Measurements from ENCODE around the gene MTUS2. TPM values are rescaled to one million over a fixed set of nuclear protein-coding genes. Genes with fewer than 3 reads are reported as not detected.

The MTUS2 gene
- total RNA-seq, 1 experiment from 2014 or later = 0.17 TPM

GRCh38 chr13:29483211-29483610 lies 663.1 kb downstream of the MTUS2 start:
- Histone ChIP-seq H3K4me3 (ENCODE audit: insufficient read depth, low read depth, low read length) (no peak overlapping the region), H3K27me3 (ENCODE audit: control insufficient read depth, insufficient read depth, low read length) (no peaks in the 10 kb centered on the region), H3K36me3 (replicated peaks; ENCODE audit: control insufficient read depth, insufficient read depth, low read length) (no peaks in the 10 kb centered on the region)
- DNase-seq = no peak

DNA sequence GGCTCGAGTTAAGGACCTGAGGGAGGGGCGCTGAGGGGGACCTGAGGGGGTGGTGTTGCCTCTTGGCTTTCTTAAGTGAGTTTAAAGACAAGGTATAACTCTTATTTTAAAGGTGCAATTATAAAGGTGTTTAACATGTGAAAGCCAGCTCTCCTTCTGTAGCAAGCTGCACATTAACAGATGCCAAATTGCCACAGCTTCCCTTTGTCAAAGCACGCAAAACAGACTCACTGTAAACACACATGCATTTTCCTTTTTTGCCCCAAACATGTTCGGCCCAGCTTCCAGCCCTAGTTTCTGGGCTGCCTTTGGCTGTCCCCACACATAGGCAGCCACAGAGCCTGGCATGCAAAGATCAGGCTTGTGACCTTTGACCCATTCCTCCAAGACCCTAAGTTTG lies 663.5 kb downstream of the MTUS2 start:
- Histone ChIP-seq H3K27me3 (ENCODE audit: control insufficient read depth, insufficient read depth, low read length) (no peaks in the 10 kb centered on the region), H3K4me3 (ENCODE audit: insufficient read depth, low read depth, low read length) (no peak overlapping the region), H3K36me3 (replicated peaks; ENCODE audit: control insufficient read depth, insufficient read depth, low read length) (no peaks in the 10 kb centered on the region)
- DNase-seq = no peak

DNA sequence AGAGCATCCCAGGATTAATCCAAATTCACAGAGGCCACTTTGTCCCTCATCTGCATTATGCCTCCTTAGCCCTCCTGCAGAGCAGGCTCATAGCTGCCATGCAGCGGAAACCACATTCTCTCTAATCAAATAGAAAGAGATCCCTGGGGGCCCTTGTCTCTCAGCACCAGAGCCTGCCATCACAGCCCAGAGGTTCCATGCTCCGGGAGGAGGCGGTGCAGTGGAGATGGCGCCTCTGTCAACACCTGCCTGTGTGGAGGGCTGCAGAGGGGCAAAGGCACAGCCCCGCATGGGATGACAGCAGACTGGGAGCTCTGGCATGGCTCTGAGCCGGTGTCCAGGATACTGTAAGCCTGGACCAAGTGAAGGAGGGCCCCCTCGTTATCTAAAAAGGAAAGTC lies 664.1 kb downstream of the MTUS2 start:
- no peak overlapping the region for H3K4me3 ChIP-seq (ENCODE audit: insufficient read depth, low read depth, low read length)
- no peaks in the 10 kb centered on the region for H3K36me3 ChIP-seq (replicated peaks; ENCODE audit: control insufficient read depth, insufficient read depth, low read length)
- DNase-seq = peak; percentile 72
- H3K27me3 ChIP-seq (ENCODE audit: control insufficient read depth, insufficient read depth, low read length) = no peaks in the 10 kb centered on the region

- H3K27me3 ChIP-seq (ENCODE audit: control insufficient read depth, insufficient read depth, low read length) = no peaks in the 10 kb centered on the region
- no peak overlapping the region for H3K4me3 ChIP-seq (ENCODE audit: insufficient read depth, low read depth, low read length)
- peak; percentile 10 for DNase-seq
- no peaks in the 10 kb centered on the region for H3K36me3 ChIP-seq (replicated peaks; ENCODE audit: control insufficient read depth, insufficient read depth, low read length)
These were observed 664.7 kb downstream of the MTUS2 start for GRCh38 chr13:29484796-29485195.

GRCh38 chr13:29486551-29486950 lies 666.4 kb downstream of the MTUS2 start:
- H3K36me3 ChIP-seq (replicated peaks; ENCODE audit: control insufficient read depth, insufficient read depth, low read length) = no peaks in the 10 kb centered on the region
- no peak for DNase-seq
- no peak overlapping the region for H3K4me3 ChIP-seq (ENCODE audit: insufficient read depth, low read depth, low read length)
- H3K27me3 ChIP-seq (ENCODE audit: control insufficient read depth, insufficient read depth, low read length) = no peaks in the 10 kb centered on the region

DNA sequence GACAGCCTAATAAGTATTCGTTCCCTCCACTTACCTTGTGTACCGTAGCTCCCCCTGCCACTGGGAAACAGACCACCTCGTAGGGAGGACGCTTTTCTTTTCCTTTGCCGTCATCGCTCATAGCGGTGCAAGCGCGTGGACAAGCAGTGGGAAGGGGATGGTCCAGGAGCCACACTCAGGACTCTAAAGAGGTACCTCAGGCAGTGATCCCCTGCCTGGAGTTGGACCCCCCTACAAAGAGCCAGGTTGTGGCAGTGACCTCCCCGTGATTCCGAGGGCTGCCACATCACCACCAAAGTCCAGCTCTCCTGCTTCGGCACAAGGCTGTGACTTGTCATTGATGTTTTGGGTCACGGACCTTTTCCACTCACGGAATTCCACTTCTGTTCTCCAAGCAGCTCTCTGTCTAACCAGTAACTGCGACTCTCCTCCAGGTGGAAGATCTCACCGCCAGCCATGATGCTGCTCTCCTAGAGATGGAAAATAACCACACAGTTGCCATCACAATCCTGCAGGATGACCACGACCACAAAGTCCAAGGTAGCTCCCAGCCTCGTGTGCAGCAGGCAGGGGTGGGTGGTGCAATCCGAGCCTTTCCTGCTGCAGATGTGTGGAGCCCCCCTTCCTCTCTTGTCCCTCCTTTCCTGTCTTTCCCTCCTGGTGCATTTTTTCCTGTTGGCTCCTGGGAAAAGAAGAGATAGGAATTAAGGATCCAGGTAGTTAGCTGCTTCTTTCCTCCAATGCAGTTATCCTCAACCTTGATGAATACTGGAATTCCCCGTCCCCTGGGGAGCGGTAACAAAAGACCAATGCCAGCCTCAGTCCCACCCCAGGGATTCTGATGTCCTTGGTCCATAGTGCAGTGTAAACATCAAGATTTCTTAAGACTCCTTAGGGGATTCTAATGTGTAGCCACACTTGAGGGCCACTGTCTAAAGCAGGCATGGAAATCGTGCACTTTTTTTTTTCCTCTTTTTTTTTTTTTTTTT lies 667.6 kb downstream of the MTUS2 start:
- H3K4me3 ChIP-seq (ENCODE audit: insufficient read depth, low read depth, low read length) = no peak overlapping the region
- no peaks in the 10 kb centered on the region for H3K27me3 ChIP-seq (ENCODE audit: control insufficient read depth, insufficient read depth, low read length)
- H3K36me3 ChIP-seq (replicated peaks; ENCODE audit: control insufficient read depth, insufficient read depth, low read length) = no peaks in the 10 kb centered on the region
- DNase-seq = peak; percentile 71

- no peaks in the 10 kb centered on the region for H3K36me3 ChIP-seq (replicated peaks; ENCODE audit: control insufficient read depth, insufficient read depth, low read length)
- no peak for DNase-seq
- H3K4me3 ChIP-seq (ENCODE audit: insufficient read depth, low read depth, low read length) = no peak overlapping the region
- H3K27me3 ChIP-seq (ENCODE audit: control insufficient read depth, insufficient read depth, low read length) = no peaks in the 10 kb centered on the region
These were observed 669.8 kb downstream of the MTUS2 start for GRCh38 chr13:29489650-29490560.

DNA sequence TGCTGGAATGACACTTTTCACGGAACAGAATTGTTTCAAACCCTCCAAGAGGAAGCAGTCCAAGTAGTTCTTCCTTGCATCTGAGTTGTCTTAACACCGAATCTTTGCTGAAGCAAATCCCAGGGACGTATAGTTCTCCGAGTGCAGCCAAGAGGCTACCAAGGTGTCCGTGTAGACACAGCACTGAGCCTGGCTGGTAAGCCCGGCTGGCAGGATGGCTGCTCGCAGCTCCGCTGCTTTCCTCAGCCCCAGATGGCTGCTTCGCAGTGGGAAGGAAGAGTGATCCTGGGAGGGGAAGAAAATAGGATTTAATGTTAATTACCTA lies 670.4 kb downstream of the MTUS2 start:
- no peak for DNase-seq
- Histone ChIP-seq H3K36me3 (replicated peaks; ENCODE audit: control insufficient read depth, insufficient read depth, low read length) (no peaks in the 10 kb centered on the region), H3K27me3 (ENCODE audit: control insufficient read depth, insufficient read depth, low read length) (no peaks in the 10 kb centered on the region), H3K4me3 (ENCODE audit: insufficient read depth, low read depth, low read length) (no peak overlapping the region)

DNA sequence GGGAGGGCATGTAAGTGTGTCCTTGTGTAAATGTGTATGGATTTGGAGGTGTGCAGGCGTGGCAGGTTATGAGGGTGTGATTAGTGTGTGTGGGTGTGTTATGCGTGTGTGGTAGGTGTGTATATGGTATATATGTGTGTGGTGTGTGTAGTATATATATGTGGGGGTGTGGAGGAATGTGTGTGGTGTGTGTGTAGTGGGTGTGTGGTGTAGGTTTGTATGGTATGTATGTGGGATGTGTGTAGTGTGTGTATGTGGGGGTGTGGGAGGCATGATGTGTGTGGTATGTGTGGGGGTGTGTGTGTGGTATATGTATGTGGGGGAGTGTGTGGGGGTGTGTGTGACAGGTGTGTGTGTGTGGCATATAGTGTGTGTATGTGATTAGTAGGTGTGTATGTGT lies 671.1 kb downstream of the MTUS2 start:
- H3K4me3 ChIP-seq (ENCODE audit: insufficient read depth, low read depth, low read length) = no peak overlapping the region
- DNase-seq = no peak

DNA sequence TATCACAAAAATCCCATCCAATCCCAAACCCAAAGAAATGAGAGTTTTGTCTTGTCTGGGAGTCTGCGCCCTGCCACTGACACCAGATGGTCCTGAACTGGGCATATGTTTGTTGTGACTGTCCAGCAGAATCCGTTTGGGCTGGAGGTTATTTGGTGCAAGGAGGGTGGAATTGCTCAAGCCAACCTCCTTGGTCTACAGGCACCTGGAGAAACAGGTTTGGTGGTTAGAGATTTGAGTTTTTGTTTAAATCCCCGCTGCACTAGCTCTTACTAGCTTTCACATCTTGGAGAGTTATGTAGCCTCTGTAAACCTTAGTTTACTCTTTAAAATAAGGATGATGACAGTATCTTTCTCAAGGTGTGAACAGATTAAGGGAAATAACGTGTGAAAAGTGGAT lies 673.7 kb downstream of the MTUS2 start:
- no peaks in the 10 kb centered on the region for H3K27me3 ChIP-seq (ENCODE audit: control insufficient read depth, insufficient read depth, low read length)
- H3K36me3 ChIP-seq (replicated peaks; ENCODE audit: control insufficient read depth, insufficient read depth, low read length) = no peaks in the 10 kb centered on the region
- H3K4me3 ChIP-seq (ENCODE audit: insufficient read depth, low read depth, low read length) = no peak overlapping the region
- no peak for DNase-seq

More for the DNA sequence above, 671.1 kb downstream of the MTUS2 start:
- H3K36me3 ChIP-seq (replicated peaks; ENCODE audit: control insufficient read depth, insufficient read depth, low read length) = no peaks in the 10 kb centered on the region
- H3K27me3 ChIP-seq (ENCODE audit: control insufficient read depth, insufficient read depth, low read length) = no peaks in the 10 kb centered on the region

DNA sequence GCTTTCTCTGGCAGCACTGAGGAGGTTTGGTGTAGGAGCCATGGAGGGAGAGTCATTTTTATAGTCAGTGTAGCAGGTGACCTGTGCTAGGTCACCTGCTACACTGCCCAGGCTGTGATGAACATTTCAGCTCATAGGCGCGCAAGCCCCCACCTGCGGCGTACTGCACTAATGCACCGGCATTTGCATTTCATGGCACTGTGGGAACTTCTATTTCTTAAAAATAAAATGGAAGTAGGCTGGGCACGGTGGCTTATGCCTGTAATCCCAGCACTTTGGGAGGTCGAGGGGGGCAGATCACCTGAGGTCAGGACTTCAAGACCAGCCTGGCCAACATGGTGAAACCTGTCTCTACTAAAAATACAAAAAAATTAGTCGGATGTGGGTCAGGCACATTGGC lies 674.4 kb downstream of the MTUS2 start:
- DNase-seq = no peak
- H3K4me3 ChIP-seq (ENCODE audit: insufficient read depth, low read depth, low read length) = no peak overlapping the region
- H3K27me3 ChIP-seq (ENCODE audit: control insufficient read depth, insufficient read depth, low read length) = no peaks in the 10 kb centered on the region
- H3K36me3 ChIP-seq (replicated peaks; ENCODE audit: control insufficient read depth, insufficient read depth, low read length) = no peaks in the 10 kb centered on the region

GRCh38 chr13:29496241-29496712 lies 676.1 kb downstream of the MTUS2 start:
- no peak for DNase-seq
- Histone ChIP-seq H3K4me3 (ENCODE audit: insufficient read depth, low read depth, low read length) (no peak overlapping the region), H3K27me3 (ENCODE audit: control insufficient read depth, insufficient read depth, low read length) (no peaks in the 10 kb centered on the region), H3K36me3 (replicated peaks; ENCODE audit: control insufficient read depth, insufficient read depth, low read length) (no peaks in the 10 kb centered on the region)

DNA sequence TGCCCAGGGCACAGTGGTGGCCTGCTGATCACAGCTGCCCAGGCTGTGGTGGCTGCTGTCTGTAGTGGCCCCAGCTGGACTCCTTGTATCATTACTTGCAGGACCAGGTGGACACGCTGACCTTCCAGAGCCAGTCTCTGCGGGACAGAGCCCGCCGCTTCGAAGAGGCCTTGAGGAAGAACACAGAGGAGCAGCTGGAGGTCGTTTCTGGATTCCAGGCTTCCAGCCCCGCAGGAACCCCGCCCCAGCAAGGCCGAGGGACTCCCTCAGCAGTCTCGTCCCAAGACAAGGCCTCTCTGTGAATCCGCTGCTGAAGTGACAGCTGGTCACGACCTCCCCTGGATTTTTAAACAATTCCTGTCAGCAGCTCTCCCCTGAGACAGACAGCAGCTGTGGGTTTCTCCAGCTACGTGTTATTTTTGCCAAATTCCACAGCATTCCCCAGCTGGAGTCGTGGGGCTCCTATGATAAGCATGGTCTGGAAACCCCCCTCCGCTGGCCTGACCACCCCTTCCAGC lies 677.1 kb downstream of the MTUS2 start:
- peak; percentile 72 for DNase-seq
- H3K4me3 ChIP-seq (ENCODE audit: insufficient read depth, low read depth, low read length) = no peak overlapping the region
- no peaks in the 10 kb centered on the region for H3K27me3 ChIP-seq (ENCODE audit: control insufficient read depth, insufficient read depth, low read length)
- H3K36me3 ChIP-seq (replicated peaks; ENCODE audit: control insufficient read depth, insufficient read depth, low read length) = no peaks in the 10 kb centered on the region

- no peak for DNase-seq
- Histone ChIP-seq H3K36me3 (replicated peaks; ENCODE audit: control insufficient read depth, insufficient read depth, low read length) (no peaks in the 10 kb centered on the region), H3K4me3 (ENCODE audit: insufficient read depth, low read depth, low read length) (no peak overlapping the region), H3K27me3 (ENCODE audit: control insufficient read depth, insufficient read depth, low read length) (peaks cover 2% of the 10 kb centered on the region; the same call in 1 of the 2 replicates)
These were observed 678.4 kb downstream of the MTUS2 start for GRCh38 chr13:29498426-29499040.

All from H7 (cell line).